Mesendoderm (in vitro differentiated cells): Measurements from ENCODE around the gene SLC51B.
"Not testable (repeated sequence)": the region's sequence is repeated elsewhere in the genome, so short reads cannot be mapped to it uniquely, and the experiment has no call there.

ENCODE experiments used
- DNase-seq: peaks from one replicate; pipeline ENCODE4 v3.0.0; 2013
- H2AK5ac ChIP-seq: 2 replicates; pipeline ENCODE4 v1.6.1; 2013; ENCODE audit warnings: low read length, inconsistent platforms
- H2BK120ac ChIP-seq: 2 replicates; pipeline ENCODE4 v1.6.1; 2013; ENCODE audit warnings: low read depth, mild to moderate bottlenecking, low read length, moderate library complexity, mixed read lengths
- H2BK15ac ChIP-seq: replicated peaks from 2 replicates; pipeline ENCODE4 v1.6.1; 2013; ENCODE audit warnings: low read depth, mild to moderate bottlenecking, moderate library complexity
- H2BK5ac ChIP-seq: 2 replicates; pipeline ENCODE4 v1.6.1; 2013; ENCODE audit warnings: low read length, inconsistent platforms
- H3K18ac ChIP-seq: 2 replicates; pipeline ENCODE4 v1.6.1; 2013; ENCODE audit warnings: mild to moderate bottlenecking, low read length, mixed read lengths
- H3K23ac ChIP-seq: one replicate; pipeline ENCODE4 v1.6.1; 2013; ENCODE audit warnings: low read length
- H3K27ac ChIP-seq: 2 replicates; pipeline ENCODE4 v1.5.1; 2013; ENCODE audit warnings: low read depth, mild to moderate bottlenecking, inconsistent platforms, low read length, moderate library complexity
- H3K27me3 ChIP-seq: 2 replicates; pipeline ENCODE4 v1.6.1; 2013; ENCODE audit warnings: low read length, control low read depth, mild to moderate bottlenecking, inconsistent platforms; ENCODE audit not compliant: insufficient read depth, poor library complexity
- H3K36me3 ChIP-seq: 2 replicates; pipeline ENCODE4 v1.6.1; 2013; ENCODE audit warnings: low read length, inconsistent platforms; ENCODE audit not compliant: control insufficient read depth, insufficient read depth
- H3K4ac ChIP-seq: one replicate; pipeline ENCODE4 v1.6.1; 2013; ENCODE audit warnings: low read depth, mild to moderate bottlenecking, low read length, moderate library complexity
- H3K4me1 ChIP-seq: 2 replicates; pipeline ENCODE4 v1.6.1; 2013; ENCODE audit warnings: low read depth, low read length, inconsistent platforms; ENCODE audit not compliant: control insufficient read depth
- H3K4me2 ChIP-seq: 2 replicates; pipeline ENCODE4 v1.6.1; 2013; ENCODE audit warnings: low read length
- H3K4me3 ChIP-seq: 2 replicates; pipeline ENCODE4 v1.5.1; 2013; ENCODE audit warnings: mild to moderate bottlenecking, low read length
- H3K56ac ChIP-seq: one replicate; pipeline ENCODE4 v1.6.1; 2013; ENCODE audit warnings: low read length
- H3K79me1 ChIP-seq: 2 replicates; pipeline ENCODE4 v1.6.1; 2013; ENCODE audit warnings: low read length, inconsistent platforms
- H3K79me2 ChIP-seq: 2 replicates; pipeline ENCODE4 v1.6.1; 2013; ENCODE audit warnings: mild to moderate bottlenecking, low read length; ENCODE audit not compliant: control insufficient read depth, insufficient read depth
- H3K9ac ChIP-seq: 2 replicates; pipeline ENCODE4 v1.6.1; 2013; ENCODE audit warnings: low read length, inconsistent platforms
- H4K5ac ChIP-seq: one replicate; pipeline ENCODE4 v1.6.1; 2013; ENCODE audit warnings: low read length
- H4K8ac ChIP-seq: one replicate; pipeline ENCODE4 v1.6.1; 2013; ENCODE audit warnings: low read depth, mild to moderate bottlenecking, control low read depth, low read length, moderate library complexity
- WGBS: extraction: QIAGEN DNeasy Blood & Tissue Kit; methylation state at CpG from one replicate; pipeline ENCODE4 v1.1.7; 2013; ENCODE audit warnings: low lambda C conversion rate, missing lambda C conversion rate; ENCODE audit not compliant: insufficient coverage; ENCODE audit errors: extremely low coverage; 5-methylcytosine and 5-hydroxymethylcytosine counted together

SLC51B gene

GRCh38 chr15:65091946-65092770, 47.0 kb downstream of the SLC51B start:
- Histone ChIP-seq H3K79me2 (no peaks in the 10 kb centered on the region), H3K18ac (no peak overlapping the region), H2AK5ac (no peak overlapping the region), H3K79me1 (no peaks in the 10 kb centered on the region), H3K27me3 (no peaks in the 10 kb centered on the region), H3K9ac (no peak overlapping the region), H3K36me3 (no peaks in the 10 kb centered on the region), H3K56ac (no peak overlapping the region), H2BK5ac (no peak overlapping the region), H4K8ac (no peak overlapping the region), H3K4me2 (no peak overlapping the region), H3K27ac (no peak overlapping the region), H2BK15ac (no peak overlapping the region), H4K5ac (no peak overlapping the region), H3K4ac (no peak overlapping the region), H2BK120ac (no peak overlapping the region), H3K23ac (no peak overlapping the region), H3K4me1 (peaks cover 7% of the 10 kb centered on the region), H3K4me3 (no peak overlapping the region)
- no CpG with 5 or more reads among the region's 12 CpGs for WGBS
- DNase-seq, result no peak

- no peaks in the 10 kb centered on the region for H3K79me2 ChIP-seq
- peaks cover 7% of the 10 kb centered on the region for H3K4me1 ChIP-seq
- H3K36me3 ChIP-seq, result no peaks in the 10 kb centered on the region
- H3K4me3 ChIP-seq, result no peak overlapping the region
- H4K8ac ChIP-seq, result no peak overlapping the region
- H3K79me1 ChIP-seq, result no peaks in the 10 kb centered on the region
- WGBS, result no CpG with 5 or more reads among the region's 17 CpGs
- no peak overlapping the region for H3K27ac ChIP-seq
- no peak overlapping the region for H3K4ac ChIP-seq
- H4K5ac ChIP-seq, result no peak overlapping the region
- H3K23ac ChIP-seq, result no peak overlapping the region
- H3K18ac ChIP-seq, result no peak overlapping the region
- no peak overlapping the region for H3K9ac ChIP-seq
- H2BK5ac ChIP-seq, result no peak overlapping the region
- no peak overlapping the region for H3K56ac ChIP-seq
- no peak overlapping the region for H2AK5ac ChIP-seq
- H2BK15ac ChIP-seq, result no peak overlapping the region
- H3K27me3 ChIP-seq, result no peaks in the 10 kb centered on the region
- DNase-seq, result no peak
- no peak overlapping the region for H2BK120ac ChIP-seq
- no peak overlapping the region for H3K4me2 ChIP-seq
These were observed 48.0 kb downstream of the SLC51B start for GRCh38 chr15:65092911-65093792.

- not testable (repeated sequence) for DNase-seq, H3K23ac ChIP-seq, H3K4me1 ChIP-seq, H3K18ac ChIP-seq, H2AK5ac ChIP-seq, H3K79me2 ChIP-seq, H4K5ac ChIP-seq, H2BK5ac ChIP-seq, H3K27me3 ChIP-seq, H2BK15ac ChIP-seq, H3K4me2 ChIP-seq, H3K36me3 ChIP-seq, H2BK120ac ChIP-seq, H3K79me1 ChIP-seq, H3K27ac ChIP-seq, H3K56ac ChIP-seq, H3K4me3 ChIP-seq, H3K4ac ChIP-seq, H3K9ac ChIP-seq, H4K8ac ChIP-seq
- WGBS, result no CpG with 5 or more reads among the region's 13 CpGs
These were observed 48.6 kb downstream of the SLC51B start for GRCh38 chr15:65093793-65094170.

- Histone ChIP-seq H2BK15ac (no peak overlapping the region), H3K36me3 (no peaks in the 10 kb centered on the region), H2BK120ac (no peak overlapping the region), H3K4me2 (no peak overlapping the region), H3K79me2 (no peaks in the 10 kb centered on the region), H2AK5ac (no peak overlapping the region), H3K4ac (no peak overlapping the region), H3K18ac (no peak overlapping the region), H4K8ac (no peak overlapping the region), H3K4me1 (peaks cover under 1% of the 10 kb centered on the region), H3K23ac (no peak overlapping the region), H3K79me1 (no peaks in the 10 kb centered on the region), H3K9ac (no peak overlapping the region), H4K5ac (no peak overlapping the region), H3K4me3 (no peak overlapping the region), H3K27ac (no peak overlapping the region), H2BK5ac (no peak overlapping the region), H3K56ac (no peak overlapping the region), H3K27me3 (no peaks in the 10 kb centered on the region)
- no CpG with 5 or more reads among the region's 14 CpGs for WGBS
- DNase-seq, result no peak
These were observed 49.3 kb downstream of the SLC51B start for GRCh38 chr15:65094294-65094995.

- no peak overlapping the region for H4K5ac ChIP-seq
- H2BK120ac ChIP-seq, result no peak overlapping the region
- no peak overlapping the region for H3K4me3 ChIP-seq
- no peaks in the 10 kb centered on the region for H3K27me3 ChIP-seq
- H3K79me1 ChIP-seq, result no peaks in the 10 kb centered on the region
- no peaks in the 10 kb centered on the region for H3K4me1 ChIP-seq
- H3K4ac ChIP-seq, result no peak overlapping the region
- H2BK15ac ChIP-seq, result no peak overlapping the region
- H3K4me2 ChIP-seq, result no peak overlapping the region
- H2AK5ac ChIP-seq, result no peak overlapping the region
- H2BK5ac ChIP-seq, result no peak overlapping the region
- no peak overlapping the region for H3K9ac ChIP-seq
- no peak overlapping the region for H3K23ac ChIP-seq
- no peak overlapping the region for H3K18ac ChIP-seq
- WGBS, result no CpG with 5 or more reads among the region's 5 CpGs
- no peak overlapping the region for H3K27ac ChIP-seq
- no peak overlapping the region for H4K8ac ChIP-seq
- H3K56ac ChIP-seq, result no peak overlapping the region
- no peaks in the 10 kb centered on the region for H3K79me2 ChIP-seq
- DNase-seq, result no peak
- H3K36me3 ChIP-seq, result no peaks in the 10 kb centered on the region
These were observed 50.0 kb downstream of the SLC51B start for GRCh38 chr15:65095011-65095746.
